Activated naive CD8-positive, alpha-beta T cell treated with anti-CD3 and anti-CD28 coated beads, Interleukin-2, amount 50 U/mL, for 24 hours (primary cell): ENCODE data around the gene FLRT3.

Experiments
- ATAC-seq: fragments of 150-1000 bp; cut with Tn5 transposase; one replicate; pipeline ENCODE4 v1.10.0; 2021
- DNase-seq: peaks from one replicate; pipeline ENCODE4 v3.0.0; 2021
- H3K27ac Mint-ChIP-seq: one replicate; pipeline ENCODE4 v1.8.0; 2021; ENCODE audit warnings: mild to moderate bottlenecking, mixed read lengths
- H3K27me3 Mint-ChIP-seq: one replicate; pipeline ENCODE4 v1.8.0; 2021; ENCODE audit warnings: mixed read lengths
- H3K36me3 Mint-ChIP-seq: one replicate; pipeline ENCODE4 v1.8.0; 2021; ENCODE audit warnings: low read depth, mixed read lengths
- H3K4me1 Mint-ChIP-seq: one replicate; pipeline ENCODE4 v1.8.0; 2021; ENCODE audit warnings: mixed read lengths
- H3K4me3 Mint-ChIP-seq: one replicate; pipeline ENCODE4 v1.8.0; 2021; ENCODE audit warnings: mild to moderate bottlenecking, moderate library complexity, mixed read lengths
- H3K9me3 Mint-ChIP-seq: one replicate; pipeline ENCODE4 v1.8.0; 2021; ENCODE audit warnings: mixed read lengths

FLRT3 gene

GRCh38 chr20:14299831-14300230 lies 37.6 kb downstream of the FLRT3 start:
- no peak overlapping the region for H3K27ac Mint-ChIP-seq
- H3K36me3 Mint-ChIP-seq, result no peaks in the 10 kb centered on the region
- DNase-seq, result no peak
- peaks cover 9% of the 10 kb centered on the region for H3K9me3 Mint-ChIP-seq
- no peaks in the 10 kb centered on the region for H3K4me1 Mint-ChIP-seq
- ATAC-seq, result no peak
- H3K4me3 Mint-ChIP-seq, result no peak overlapping the region
- no peaks in the 10 kb centered on the region for H3K27me3 Mint-ChIP-seq

- no peaks in the 10 kb centered on the region for H3K4me1 Mint-ChIP-seq
- ATAC-seq, result no peak
- no peak overlapping the region for H3K27ac Mint-ChIP-seq
- peaks cover 10% of the 10 kb centered on the region for H3K9me3 Mint-ChIP-seq
- H3K4me3 Mint-ChIP-seq, result no peak overlapping the region
- DNase-seq, result no peak
- H3K27me3 Mint-ChIP-seq, result no peaks in the 10 kb centered on the region
- no peaks in the 10 kb centered on the region for H3K36me3 Mint-ChIP-seq
Observed at GRCh38 chr20:14295770-14296309, 41.6 kb downstream of the FLRT3 start.

- Mint-ChIP-seq H3K4me3 (no peak overlapping the region), H3K4me1 (no peaks in the 10 kb centered on the region), H3K27me3 (no peaks in the 10 kb centered on the region), H3K27ac (no peak overlapping the region), H3K9me3 (peaks cover 10% of the 10 kb centered on the region), H3K36me3 (no peaks in the 10 kb centered on the region)
- no peak for ATAC-seq
- DNase-seq, result no peak
Observed at GRCh38 chr20:14295238-14295637, 42.2 kb downstream of the FLRT3 start.

- no peaks in the 10 kb centered on the region for H3K4me1 Mint-ChIP-seq
- H3K27ac Mint-ChIP-seq, result no peak overlapping the region
- H3K9me3 Mint-ChIP-seq, result peaks cover 5% of the 10 kb centered on the region
- ATAC-seq (no peak), DNase-seq (no peak)
- no peaks in the 10 kb centered on the region for H3K27me3 Mint-ChIP-seq
- no peaks in the 10 kb centered on the region for H3K36me3 Mint-ChIP-seq
- no peak overlapping the region for H3K4me3 Mint-ChIP-seq
Observed at GRCh38 chr20:14291502-14291901, 45.9 kb downstream of the FLRT3 start.

GRCh38 chr20:14288341-14289330 lies 48.8 kb downstream of the FLRT3 start:
- Mint-ChIP-seq H3K4me1 (no peaks in the 10 kb centered on the region), H3K9me3 (peaks cover 5% of the 10 kb centered on the region), H3K4me3 (no peak overlapping the region), H3K27ac (no peak overlapping the region), H3K27me3 (no peaks in the 10 kb centered on the region), H3K36me3 (no peaks in the 10 kb centered on the region)
- no peak for DNase-seq
- ATAC-seq, result no peak

GRCh38 chr20:14284443-14284842 lies 53.0 kb downstream of the FLRT3 start:
- no peak overlapping the region for H3K4me3 Mint-ChIP-seq
- H3K4me1 Mint-ChIP-seq, result no peaks in the 10 kb centered on the region

GRCh38 chr20:14282140-14282539 lies 55.3 kb downstream of the FLRT3 start:
- ATAC-seq, result no peak
- no peak for DNase-seq
- peaks cover 5% of the 10 kb centered on the region for H3K9me3 Mint-ChIP-seq
- no peaks in the 10 kb centered on the region for H3K4me1 Mint-ChIP-seq
- no peaks in the 10 kb centered on the region for H3K36me3 Mint-ChIP-seq
- H3K27ac Mint-ChIP-seq, result no peak overlapping the region
- no peak overlapping the region for H3K4me3 Mint-ChIP-seq
- H3K27me3 Mint-ChIP-seq, result no peaks in the 10 kb centered on the region

More at GRCh38 chr20:14284443-14284842, 53.0 kb downstream of the FLRT3 start:
- H3K36me3 Mint-ChIP-seq, result no peaks in the 10 kb centered on the region
- no peaks in the 10 kb centered on the region for H3K27me3 Mint-ChIP-seq
- DNase-seq (no peak), ATAC-seq (no peak)
- H3K27ac Mint-ChIP-seq, result no peak overlapping the region
- peaks cover 5% of the 10 kb centered on the region for H3K9me3 Mint-ChIP-seq
